Neural cell (in vitro differentiated cells): ENCODE measurements around the gene S100A12.

Source experiments
- CTCF ChIP-seq: fragments of 450-650 bp; IDR thresholded peaks from 2 replicates; pipeline ENCODE4 v1.5.1; 2014; ENCODE audit warnings: antibody characterized with exemption, mild to moderate bottlenecking, moderate library complexity; ENCODE audit not compliant: poor library complexity, severe bottlenecking
- EP300 ChIP-seq: fragments of 450-650 bp; conservative IDR thresholded peaks from 2 replicates; pipeline ENCODE4 v1.6.1; 2014; ENCODE audit warnings: antibody characterized with exemption, mild to moderate bottlenecking, moderate library complexity; ENCODE audit not compliant: poor library complexity, severe bottlenecking
- MXI1 ChIP-seq: fragments of 450-650 bp; conservative IDR thresholded peaks from 2 replicates; pipeline ENCODE4 v1.6.1; 2014; ENCODE audit warnings: antibody characterized with exemption, mild to moderate bottlenecking; ENCODE audit not compliant: poor library complexity, severe bottlenecking
- RAD21 ChIP-seq: fragments of 450-650 bp; conservative IDR thresholded peaks from 2 replicates; pipeline ENCODE4 v1.6.1; 2014; ENCODE audit warnings: antibody characterized with exemption, mild to moderate bottlenecking, moderate library complexity
- TAF1 ChIP-seq: IDR thresholded peaks from 2 replicates; pipeline ENCODE4 v1.6.1; 2012; ENCODE audit warnings: low read depth

- TF ChIP-seq TAF1, result no peak
- no peak for TF ChIP-seq EP300
- TF ChIP-seq CTCF, result no peak
- no peak for TF ChIP-seq MXI1
- TF ChIP-seq RAD21, result no peak
Observed at GRCh38 chr1:153384958-153385580, 9.6 kb upstream of the S100A12 start.
